Stimulated activated memory B cell treated with anti-CD40 and anti-IgM and Interleukin-4, amounts not matched to agents 10 μg/mL and 1 μg/mL and 100 μg/mL, for 72 hours (primary cell): ENCODE data around the gene NTRK3.

Experiments used
- ATAC-seq: fragments of 150-1000 bp; cut with Tn5 transposase; 2 replicates; pipeline ENCODE4 v1.10.0; 2021
- H3K27ac Mint-ChIP-seq: one replicate; pipeline ENCODE4 v1.8.0; 2022; ENCODE audit warnings: mild to moderate bottlenecking, mixed read lengths
- H3K27me3 Mint-ChIP-seq: one replicate; pipeline ENCODE4 v1.8.0; 2022; ENCODE audit warnings: mixed read lengths
- H3K36me3 Mint-ChIP-seq: one replicate; pipeline ENCODE4 v1.8.0; 2022; ENCODE audit warnings: mixed read lengths
- H3K4me1 Mint-ChIP-seq: one replicate; pipeline ENCODE4 v1.8.0; 2022; ENCODE audit warnings: mixed read lengths
- H3K4me3 Mint-ChIP-seq: one replicate; pipeline ENCODE4 v1.8.0; 2022; ENCODE audit warnings: mild to moderate bottlenecking, moderate library complexity, mixed read lengths
- H3K9me3 Mint-ChIP-seq: one replicate; pipeline ENCODE4 v1.8.0; 2022; ENCODE audit warnings: mixed read lengths

The NTRK3 gene

GRCh38 chr15:87924433-87924832 lies 332.1 kb downstream of the NTRK3 start:
- ATAC-seq, result no peak
- H3K27me3 Mint-ChIP-seq, result no peaks in the 10 kb centered on the region
- no peaks in the 10 kb centered on the region for H3K9me3 Mint-ChIP-seq
- H3K27ac Mint-ChIP-seq, result no peak overlapping the region
- no peak overlapping the region for H3K4me3 Mint-ChIP-seq
- H3K4me1 Mint-ChIP-seq, result no peaks in the 10 kb centered on the region
- no peaks in the 10 kb centered on the region for H3K36me3 Mint-ChIP-seq

GRCh38 chr15:87919064-87919463 lies 337.5 kb downstream of the NTRK3 start:
- no peak overlapping the region for H3K27ac Mint-ChIP-seq
- H3K4me1 Mint-ChIP-seq, result no peaks in the 10 kb centered on the region
- ATAC-seq, result no peak
- no peaks in the 10 kb centered on the region for H3K27me3 Mint-ChIP-seq
- peaks cover 4% of the 10 kb centered on the region for H3K9me3 Mint-ChIP-seq
- no peak overlapping the region for H3K4me3 Mint-ChIP-seq
- no peaks in the 10 kb centered on the region for H3K36me3 Mint-ChIP-seq

GRCh38 chr15:87917480-87917879 lies 339.1 kb downstream of the NTRK3 start:
- no peaks in the 10 kb centered on the region for H3K36me3 Mint-ChIP-seq
- no peaks in the 10 kb centered on the region for H3K4me1 Mint-ChIP-seq
- H3K9me3 Mint-ChIP-seq, result peaks cover 4% of the 10 kb centered on the region
- no peak overlapping the region for H3K27ac Mint-ChIP-seq
- no peak overlapping the region for H3K4me3 Mint-ChIP-seq
- ATAC-seq, result no peak
- H3K27me3 Mint-ChIP-seq, result no peaks in the 10 kb centered on the region

- no peaks in the 10 kb centered on the region for H3K27me3 Mint-ChIP-seq
- no peak overlapping the region for H3K4me3 Mint-ChIP-seq
- no peaks in the 10 kb centered on the region for H3K36me3 Mint-ChIP-seq
- ATAC-seq, result no peak
- no peak overlapping the region for H3K27ac Mint-ChIP-seq
- H3K4me1 Mint-ChIP-seq, result no peaks in the 10 kb centered on the region
- peaks cover 4% of the 10 kb centered on the region for H3K9me3 Mint-ChIP-seq
Observed at GRCh38 chr15:87916208-87916607, 340.3 kb downstream of the NTRK3 start.

- no peak for ATAC-seq
- Mint-ChIP-seq H3K27ac (no peak overlapping the region), H3K9me3 (peaks cover 6% of the 10 kb centered on the region), H3K4me1 (no peaks in the 10 kb centered on the region), H3K36me3 (no peaks in the 10 kb centered on the region), H3K4me3 (no peak overlapping the region), H3K27me3 (peaks cover 11% of the 10 kb centered on the region)
Observed at GRCh38 chr15:87910301-87910700, 346.2 kb downstream of the NTRK3 start.

- Mint-ChIP-seq H3K4me1 (no peaks in the 10 kb centered on the region), H3K9me3 (peaks cover 2% of the 10 kb centered on the region), H3K36me3 (no peaks in the 10 kb centered on the region), H3K27me3 (peaks cover 11% of the 10 kb centered on the region), H3K4me3 (no peak overlapping the region), H3K27ac (no peak overlapping the region)
- ATAC-seq, result no peak
Observed at GRCh38 chr15:87907676-87908446, 348.7 kb downstream of the NTRK3 start.

GRCh38 chr15:87906444-87906843 lies 350.1 kb downstream of the NTRK3 start:
- peaks cover 5% of the 10 kb centered on the region for H3K9me3 Mint-ChIP-seq
- H3K36me3 Mint-ChIP-seq, result no peaks in the 10 kb centered on the region
- no peak overlapping the region for H3K4me3 Mint-ChIP-seq
- H3K4me1 Mint-ChIP-seq, result no peaks in the 10 kb centered on the region
- no peak for ATAC-seq
- no peak overlapping the region for H3K27ac Mint-ChIP-seq
- H3K27me3 Mint-ChIP-seq, result peaks cover 11% of the 10 kb centered on the region

GRCh38 chr15:87902772-87903426 lies 353.6 kb downstream of the NTRK3 start:
- Mint-ChIP-seq H3K9me3 (peaks cover 6% of the 10 kb centered on the region), H3K27me3 (no peaks in the 10 kb centered on the region), H3K4me3 (no peak overlapping the region), H3K4me1 (no peaks in the 10 kb centered on the region), H3K36me3 (no peaks in the 10 kb centered on the region), H3K27ac (no peak overlapping the region)
- ATAC-seq, result peak; percentile 20

GRCh38 chr15:87901926-87902690 lies 354.4 kb downstream of the NTRK3 start:
- no peaks in the 10 kb centered on the region for H3K36me3 Mint-ChIP-seq
- H3K4me1 Mint-ChIP-seq, result no peaks in the 10 kb centered on the region
- H3K27ac Mint-ChIP-seq, result no peak overlapping the region
- no peak overlapping the region for H3K4me3 Mint-ChIP-seq
- ATAC-seq, result no peak
- H3K9me3 Mint-ChIP-seq, result peaks cover 6% of the 10 kb centered on the region
- no peaks in the 10 kb centered on the region for H3K27me3 Mint-ChIP-seq

GRCh38 chr15:87901008-87901407 lies 355.5 kb downstream of the NTRK3 start:
- H3K27me3 Mint-ChIP-seq, result no peaks in the 10 kb centered on the region
- no peak for ATAC-seq
- H3K4me1 Mint-ChIP-seq, result no peaks in the 10 kb centered on the region
- no peak overlapping the region for H3K4me3 Mint-ChIP-seq
- H3K9me3 Mint-ChIP-seq, result peaks cover 6% of the 10 kb centered on the region
- H3K27ac Mint-ChIP-seq, result no peak overlapping the region
- H3K36me3 Mint-ChIP-seq, result no peaks in the 10 kb centered on the region

- Mint-ChIP-seq H3K4me1 (no peaks in the 10 kb centered on the region), H3K9me3 (peaks cover 3% of the 10 kb centered on the region), H3K27me3 (no peaks in the 10 kb centered on the region), H3K27ac (no peak overlapping the region), H3K36me3 (no peaks in the 10 kb centered on the region), H3K4me3 (no peak overlapping the region)
- ATAC-seq, result no peak
Observed at GRCh38 chr15:87896936-87897335, 359.6 kb downstream of the NTRK3 start.

- no peak overlapping the region for H3K4me3 Mint-ChIP-seq
- H3K36me3 Mint-ChIP-seq, result no peaks in the 10 kb centered on the region
- H3K9me3 Mint-ChIP-seq, result no peaks in the 10 kb centered on the region
- no peaks in the 10 kb centered on the region for H3K27me3 Mint-ChIP-seq
- H3K4me1 Mint-ChIP-seq, result no peaks in the 10 kb centered on the region
- no peak overlapping the region for H3K27ac Mint-ChIP-seq
- ATAC-seq, result no peak
Observed at GRCh38 chr15:87887177-87887576, 369.4 kb downstream of the NTRK3 start.

GRCh38 chr15:87881026-87881425 lies 375.5 kb downstream of the NTRK3 start:
- no peak overlapping the region for H3K27ac Mint-ChIP-seq
- no peak for ATAC-seq
- no peaks in the 10 kb centered on the region for H3K4me1 Mint-ChIP-seq
- no peaks in the 10 kb centered on the region for H3K27me3 Mint-ChIP-seq
- H3K36me3 Mint-ChIP-seq, result no peaks in the 10 kb centered on the region
- no peak overlapping the region for H3K4me3 Mint-ChIP-seq
- no peaks in the 10 kb centered on the region for H3K9me3 Mint-ChIP-seq

GRCh38 chr15:87877822-87878542 lies 378.6 kb downstream of the NTRK3 start:
- ATAC-seq, result no peak
- Mint-ChIP-seq H3K36me3 (no peaks in the 10 kb centered on the region), H3K4me3 (no peak overlapping the region), H3K9me3 (no peaks in the 10 kb centered on the region), H3K4me1 (no peaks in the 10 kb centered on the region), H3K27me3 (no peaks in the 10 kb centered on the region), H3K27ac (no peak overlapping the region)

- Mint-ChIP-seq H3K36me3 (no peaks in the 10 kb centered on the region), H3K27me3 (no peaks in the 10 kb centered on the region), H3K4me3 (no peak overlapping the region), H3K9me3 (no peaks in the 10 kb centered on the region), H3K27ac (no peak overlapping the region), H3K4me1 (no peaks in the 10 kb centered on the region)
- no peak for ATAC-seq
Observed at GRCh38 chr15:87877114-87877810, 379.3 kb downstream of the NTRK3 start.
